HG03139 (cell line): ENCODE measurements around the gene VDAC2.
A peak's percentile ranks its signal among the peaks of the same experiment; 100 is the strongest.
"Not testable (repeated sequence)": the region's sequence is repeated elsewhere in the genome, so short reads cannot be mapped to it uniquely, and the experiment has no call there.

ENCODE experiments used
- ATAC-seq: cut with Tn5 transposase; IDR thresholded peaks from one replicate; pipeline ENCODE4 v1.9.1; 2021; ENCODE audit not compliant: unreplicated experiment

VDAC2 gene

GRCh38 chr10:75197906-75198305 lies 12.7 kb upstream of the VDAC2 start:
- ATAC-seq = no peak

- ATAC-seq = not testable (repeated sequence)
These were observed 10.6 kb upstream of the VDAC2 start for GRCh38 chr10:75199949-75200348.

GRCh38 chr10:75201793-75202307 lies 8.7 kb upstream of the VDAC2 start:
- no peak for ATAC-seq

- ATAC-seq = no peak
These were observed 8.1 kb upstream of the VDAC2 start for GRCh38 chr10:75202321-75203045.

GRCh38 chr10:75203046-75203620 lies 7.5 kb upstream of the VDAC2 start:
- ATAC-seq = not testable (repeated sequence)

GRCh38 chr10:75203724-75204123 lies 6.9 kb upstream of the VDAC2 start:
- ATAC-seq = no peak

GRCh38 chr10:75205908-75206307 lies 4.7 kb upstream of the VDAC2 start:
- no peak for ATAC-seq

- not testable (repeated sequence) for ATAC-seq
These were observed 4.0 kb upstream of the VDAC2 start for GRCh38 chr10:75206638-75207037.

GRCh38 chr10:75207079-75207856 lies 3.3 kb upstream of the VDAC2 start:
- ATAC-seq = no peak

- ATAC-seq = no peak
These were observed 2.8 kb upstream of the VDAC2 start for GRCh38 chr10:75207857-75208144.

- ATAC-seq = no peak
These were observed 2.4 kb upstream of the VDAC2 start for GRCh38 chr10:75208181-75208580.

GRCh38 chr10:75209086-75209920 lies 1.3 kb upstream of the VDAC2 start:
- ATAC-seq = no peak

- peak; percentile 37 for ATAC-seq
These were observed 695 bp upstream of the VDAC2 start for GRCh38 chr10:75209921-75210281.

- ATAC-seq = no peak
These were observed 553 bp downstream of the VDAC2 start for GRCh38 chr10:75211007-75211691.

GRCh38 chr10:75212343-75212742 lies 1.7 kb downstream of the VDAC2 start:
- no peak for ATAC-seq

GRCh38 chr10:75220274-75220673 lies 9.7 kb downstream of the VDAC2 start:
- ATAC-seq = no peak

- ATAC-seq = not testable (repeated sequence)
These were observed 10.9 kb downstream of the VDAC2 start for GRCh38 chr10:75221492-75221891.

- no peak for ATAC-seq
These were observed 12.9 kb downstream of the VDAC2 start for GRCh38 chr10:75223507-75223906.

- ATAC-seq = no peak
These were observed 15.5 kb downstream of the VDAC2 start for GRCh38 chr10:75226095-75226494.

GRCh38 chr10:75226656-75227055 lies 16.1 kb downstream of the VDAC2 start:
- no peak for ATAC-seq

GRCh38 chr10:75228278-75228677 lies 17.7 kb downstream of the VDAC2 start:
- no peak for ATAC-seq
